HFF-Myc (cell line): Measurements from ENCODE around the gene ANK3.

ENCODE experiments used
- DNase-seq: peaks from one replicate; pipeline ENCODE4 v3.0.0-alpha.2; 2011; ENCODE audit warnings: low read depth; ENCODE audit errors: extremely low read depth
- H3K4me3 ChIP-seq: replicated peaks from 2 replicates; pipeline ENCODE4 v1.5.1; 2011; ENCODE audit warnings: low read depth, mild to moderate bottlenecking, control low read depth, low read length
- CTCF ChIP-seq: IDR thresholded peaks from 2 replicates; pipeline ENCODE4 v1.5.1; 2012; ENCODE audit warnings: mild to moderate bottlenecking, low read depth, low read length, control low read depth; ENCODE audit errors: missing control alignments

The ANK3 gene

DNA sequence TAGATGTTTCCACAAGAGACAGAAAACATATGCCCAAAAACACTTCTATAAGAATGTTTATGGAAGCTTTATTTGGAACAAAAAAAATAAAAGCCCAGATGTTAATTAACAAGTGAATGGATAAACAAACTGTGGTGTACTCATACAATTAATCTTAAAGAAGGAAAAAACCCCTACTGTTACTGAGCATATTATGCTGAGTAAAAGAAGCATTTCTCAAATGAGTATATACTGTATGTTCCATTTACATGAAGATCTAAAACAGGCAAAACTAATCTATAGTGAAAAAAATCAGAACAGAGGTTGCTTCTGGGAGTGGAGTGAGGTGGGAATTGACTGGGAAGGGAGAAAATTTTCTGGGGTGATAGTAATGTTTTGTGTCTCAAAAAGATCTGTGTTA, 15.5 kb upstream of the ANK3 start:
- H3K4me3 ChIP-seq = no peak overlapping the region
- DNase-seq = no peak
- TF ChIP-seq CTCF = no peak

- DNase-seq = no peak
- TF ChIP-seq CTCF = no peak
- H3K4me3 ChIP-seq = no peak overlapping the region
Observed at GRCh38 chr10:60403168-60403873, 13.6 kb upstream of the ANK3 start.

DNA sequence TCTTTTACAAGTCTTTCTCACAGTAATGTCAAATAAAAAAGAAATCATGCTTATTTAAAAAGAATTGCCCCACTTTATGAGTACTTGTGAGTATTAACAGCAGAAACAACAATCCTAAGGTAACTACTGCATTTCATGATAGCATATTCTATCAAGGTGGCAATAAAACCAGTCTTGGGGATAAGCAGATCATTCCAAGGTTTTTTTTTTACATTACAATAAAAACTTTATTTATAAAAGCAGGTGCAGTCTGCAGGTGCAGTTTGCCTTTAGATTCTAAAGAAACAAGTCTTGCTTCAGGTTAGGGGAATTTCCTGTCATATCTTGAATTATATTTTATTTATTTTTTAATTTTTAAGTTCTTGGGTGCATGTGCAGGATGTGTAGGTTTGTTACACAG, 10.7 kb upstream of the ANK3 start:
- DNase-seq = no peak
- TF ChIP-seq CTCF = no peak
- H3K4me3 ChIP-seq = no peak overlapping the region

DNA sequence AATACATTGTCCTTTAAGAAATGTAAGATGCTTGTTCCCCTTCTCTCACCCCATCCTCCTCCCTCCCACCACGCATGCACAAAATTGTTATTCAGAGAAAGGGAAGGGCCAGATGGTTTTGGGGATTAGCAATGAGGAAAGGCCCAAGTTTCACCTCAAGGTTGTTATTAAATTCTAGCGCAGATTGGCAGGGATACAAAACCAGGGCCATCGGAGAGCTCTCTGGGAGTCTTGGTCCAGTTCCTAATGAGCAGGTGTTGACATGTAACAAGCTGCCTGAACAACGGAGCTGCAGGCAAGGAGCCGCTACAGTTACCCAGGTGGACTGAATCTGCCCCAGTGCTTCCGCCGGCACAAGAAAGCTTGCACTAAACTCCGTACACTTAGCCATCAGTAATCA, 9.7 kb upstream of the ANK3 start:
- DNase-seq = no peak
- no peak for TF ChIP-seq CTCF
- H3K4me3 ChIP-seq = no peak overlapping the region

DNA sequence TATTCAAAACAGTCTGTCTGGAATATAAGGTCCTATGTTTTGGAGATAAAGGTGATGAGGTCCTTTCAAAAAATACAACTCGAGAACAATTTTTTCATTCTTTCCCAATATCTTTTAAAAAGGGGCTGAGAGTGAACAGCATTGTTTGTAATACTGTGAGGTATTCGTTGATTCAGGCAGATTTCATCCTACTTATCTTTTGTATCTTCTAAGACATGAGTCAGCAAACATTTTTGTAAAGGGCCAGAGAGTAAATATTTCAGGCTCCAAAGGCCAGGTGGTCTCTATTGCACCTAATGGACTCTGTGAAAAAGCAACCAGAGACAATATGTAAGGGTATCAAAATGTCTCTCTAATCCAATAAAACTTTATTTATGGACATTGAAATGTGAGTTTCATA, 8.1 kb upstream of the ANK3 start:
- no peak overlapping the region for H3K4me3 ChIP-seq
- no peak for DNase-seq
- no peak for TF ChIP-seq CTCF

DNA sequence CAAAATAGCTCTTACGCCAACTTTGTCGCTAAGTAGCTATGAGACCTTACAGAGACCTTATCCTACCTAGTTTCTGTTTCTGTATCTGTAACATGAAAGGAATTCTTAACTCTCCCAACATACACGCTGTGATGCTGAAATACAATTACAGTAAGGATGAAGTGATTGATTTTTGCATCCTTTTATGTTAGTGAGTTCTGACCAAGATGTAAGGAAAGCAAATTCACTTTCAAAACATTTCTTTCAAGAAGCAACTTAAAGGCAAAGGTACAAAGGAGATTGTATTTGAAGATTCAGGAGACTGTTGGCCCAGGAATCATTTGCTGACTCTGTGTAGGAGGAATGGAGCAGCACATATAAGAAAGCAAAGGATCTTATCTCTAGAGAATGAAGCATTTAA, 7.1 kb upstream of the ANK3 start:
- DNase-seq = no peak
- H3K4me3 ChIP-seq = no peak overlapping the region
- no peak for TF ChIP-seq CTCF

DNA sequence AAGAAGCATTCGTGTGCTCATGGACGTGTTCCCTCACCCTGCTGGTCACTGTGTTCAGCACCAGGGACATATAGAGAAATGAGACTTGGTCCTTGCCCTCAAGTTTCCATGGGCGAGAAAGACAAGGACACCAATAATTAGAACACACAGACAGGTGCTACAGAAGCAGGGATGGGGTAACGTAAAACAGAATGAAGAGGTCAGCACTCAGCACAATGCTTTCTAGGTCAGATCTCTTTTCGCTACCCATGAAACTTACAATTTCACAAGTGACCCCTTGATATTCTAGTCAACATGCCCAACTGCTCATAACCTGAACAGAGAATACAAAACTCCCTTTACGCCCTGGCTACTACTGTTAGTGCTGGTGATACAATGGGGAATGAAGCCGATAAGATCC, 6.0 kb upstream of the ANK3 start:
- no peak for TF ChIP-seq CTCF
- H3K4me3 ChIP-seq = no peak overlapping the region
- no peak for DNase-seq
